Ovary (tissue), 9 donors: ENCODE results near the gene DNAH3. TPM values are rescaled to one million over a fixed set of nuclear protein-coding genes. Genes with fewer than 3 reads are reported as not detected.

Experiments
- DNase-seq, 5 donors: peaks; one replicate each; pipeline ENCODE4 v3.0.0-alpha.2; 2019 to 2020
- H3K27ac ChIP-seq, 2 donors: fragments of 200-600 bp; one replicate each; pipeline versions ENCODE4 v1.5.1 to v1.8.0; 2019 to 2022
- H3K27me3 ChIP-seq: fragments of 200-600 bp; one replicate; pipeline ENCODE4 v1.8.0; 2022
- H3K36me3 ChIP-seq: fragments of 200-600 bp; sonication (generic); one replicate; pipeline ENCODE4 v1.5.1; 2019
- H3K4me1 ChIP-seq: one replicate; pipeline ENCODE4 v1.8.1; 2013; ENCODE audit warnings: mild to moderate bottlenecking, moderate library complexity; ENCODE audit not compliant: insufficient read depth
- H3K4me3 ChIP-seq: fragments of 200-600 bp; sonication (generic); one replicate; pipeline ENCODE4 v1.5.1; 2017
- H3K9me3 ChIP-seq, 2 donors: fragments of 200-600 bp in 1 of 2; sonication (generic) in 1 of 2; one replicate each; pipeline versions ENCODE4 v1.5.1 to v1.8.1; 2013 to 2019; ENCODE audit warnings: mild to moderate bottlenecking in 1 of 2, moderate library complexity in 1 of 2
- EP300 ChIP-seq: sonication (generic); formaldehyde crosslinking; IDR thresholded peaks from one replicate; pipeline ENCODE4 v1.6.1; 2017; ENCODE audit warnings: antibody characterized with exemption
- POLR2A ChIP-seq: fragments of 450-650 bp; IDR thresholded peaks from one replicate; pipeline ENCODE4 v1.6.1; 2017; ENCODE audit warnings: antibody characterized with exemption, mild to moderate bottlenecking, moderate library complexity
- WGBS, 3 donors: extraction: QIAGEN DNeasy Blood & Tissue Kit in 1 of 3; methylation state at CpG; one replicate each; pipeline versions ENCODE4 v1.1.5 to v1.1.7; 2013 to 2017; 5-methylcytosine and 5-hydroxymethylcytosine counted together
- intact Hi-C, 4 donors: fragments of 100-400 bp; cut with DNase I; formaldehyde crosslinking; loops; one replicate each; pipeline versions ENCODE4 v1.11.0 to v1.15.1; 2022 to 2023
- polyA plus RNA-seq, 2 donors: library from polyadenylated mRNA; stranded (reverse); fragments of 200-250 nt in 1 of 2; fragments of 350-450 nt in 1 of 2; fragmentation: Illumina TruSeq in 1 of 2; extraction: RNeasy Lipid Tissue Mini Kit (QIAGEN cat#74804) in 1 of 2; gene quantifications; one replicate each; pipeline ENCODE4 v1.2.3, GENCODE V29; 2013 to 2014
- total RNA-seq, 7 donors: library from RNA; depleted of rRNA in 2 of 7; stranded (reverse); fragments of >200 nt in 2 of 7; fragmentation: NEBNext Ultra II Directional in 3 of 7; extraction: Animal tissue kit (Norgen Biotek cat#: 25700) in 3 of 7; gene quantifications; one replicate each; pipeline versions ENCODE4 v1.1.0 to v1.2.4, GENCODE V29; 2016 to 2023
- TF ChIP-seq, protein P1 (sequence below), 3 donors: fragments of 450-650 bp in 2 of 3; fragments of 200-600 bp in 1 of 3; IDR thresholded peaks; one replicate each; pipeline versions ENCODE4 v1.5.1 to v1.8.0; 2016 to 2022; ENCODE audit warnings: antibody characterized with exemption in 3 of 3, mild to moderate bottlenecking in 1 of 3
- donor health status: DM: no; HTN: no; CAD: no; lungs with moderate emphysema.
- donor health status: DM: no; HTN: no; CAD: no.
- donor health status: Bipolar disorder and iron deficiency.
- donor health status: DM: yes; HTN: yes; CAD: no.
- donor health status: DM: no; HTN: no; CAD: no.
- donor health status: DM: yes; HTN: yes; CAD: no.

The DNAH3 gene
- total and polyA plus RNA-seq, 9 donors, result 0.05 to 12.1 (median 0.95) TPM; not detected in 1

DNA sequence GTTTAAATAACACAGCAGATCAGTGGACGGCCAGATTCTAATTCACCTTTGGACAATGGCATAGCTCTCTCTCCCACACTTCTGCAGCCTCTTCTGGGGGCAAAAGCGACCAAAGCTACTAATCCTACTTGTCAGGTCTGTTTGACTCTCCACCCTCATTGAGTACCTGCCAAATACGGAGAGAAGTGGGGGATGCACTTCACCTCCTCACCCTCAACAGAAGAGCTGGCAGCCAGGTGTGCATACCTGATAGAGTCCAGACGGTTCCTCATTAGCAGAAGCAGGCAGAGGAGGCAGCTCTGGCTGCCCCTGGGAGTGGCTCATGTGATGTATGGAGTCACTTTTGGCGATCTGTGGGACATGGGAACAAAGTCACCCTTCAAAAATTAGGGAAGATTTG is 4.9 kb downstream of the DNAH3 start:
- no peak for DNase-seq
- WGBS, 3 donors, result 38 to 49% (median 40%) methylated on average over 5 of the region's 5 CpGs
- intact Hi-C loops, result no loop called here

DNA sequence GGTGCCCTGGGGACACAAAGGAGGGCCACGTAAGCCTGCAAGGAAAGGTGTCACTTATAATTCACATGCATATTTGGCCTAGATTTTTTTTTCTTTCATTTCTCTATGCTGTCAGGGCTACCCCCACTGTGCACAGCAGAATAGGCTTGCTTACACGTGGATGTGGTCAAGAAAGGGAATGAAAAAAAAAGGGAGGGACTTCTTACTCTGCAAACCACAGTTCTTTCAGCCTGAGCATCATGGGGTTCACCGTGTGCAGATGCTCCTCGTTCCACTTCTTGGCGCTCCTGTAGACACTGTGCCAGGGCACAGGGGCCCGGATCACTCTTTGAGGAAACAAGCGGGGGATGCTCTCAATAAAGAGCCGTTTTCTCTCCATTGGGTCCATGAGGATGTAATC is 16.6 kb downstream of the DNAH3 start:
- H3K9me3 ChIP-seq, result no peaks in the 10 kb centered on the region
- no peak overlapping the region for H3K27ac ChIP-seq
- intact Hi-C loops, result no loop called here
- DNase-seq, result no peak
- H3K4me3 ChIP-seq, result no peak overlapping the region
- H3K27me3 ChIP-seq, result no peaks in the 10 kb centered on the region
- no peaks in the 10 kb centered on the region for H3K4me1 ChIP-seq
- WGBS, 3 donors, result 78 to 81% (median 78%) methylated on average over 8 of the region's 8 CpGs
- H3K36me3 ChIP-seq, result no peaks in the 10 kb centered on the region
- TF ChIP-seq EP300 (no peak), POLR2A (no peak)
- TF ChIP-seq, protein P1, sequence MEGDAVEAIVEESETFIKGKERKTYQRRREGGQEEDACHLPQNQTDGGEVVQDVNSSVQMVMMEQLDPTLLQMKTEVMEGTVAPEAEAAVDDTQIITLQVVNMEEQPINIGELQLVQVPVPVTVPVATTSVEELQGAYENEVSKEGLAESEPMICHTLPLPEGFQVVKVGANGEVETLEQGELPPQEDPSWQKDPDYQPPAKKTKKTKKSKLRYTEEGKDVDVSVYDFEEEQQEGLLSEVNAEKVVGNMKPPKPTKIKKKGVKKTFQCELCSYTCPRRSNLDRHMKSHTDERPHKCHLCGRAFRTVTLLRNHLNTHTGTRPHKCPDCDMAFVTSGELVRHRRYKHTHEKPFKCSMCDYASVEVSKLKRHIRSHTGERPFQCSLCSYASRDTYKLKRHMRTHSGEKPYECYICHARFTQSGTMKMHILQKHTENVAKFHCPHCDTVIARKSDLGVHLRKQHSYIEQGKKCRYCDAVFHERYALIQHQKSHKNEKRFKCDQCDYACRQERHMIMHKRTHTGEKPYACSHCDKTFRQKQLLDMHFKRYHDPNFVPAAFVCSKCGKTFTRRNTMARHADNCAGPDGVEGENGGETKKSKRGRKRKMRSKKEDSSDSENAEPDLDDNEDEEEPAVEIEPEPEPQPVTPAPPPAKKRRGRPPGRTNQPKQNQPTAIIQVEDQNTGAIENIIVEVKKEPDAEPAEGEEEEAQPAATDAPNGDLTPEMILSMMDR (IDR thresholded peaks at IDR 0.05), result no peak

More for the DNA sequence above, 4.9 kb downstream of the DNAH3 start:
- no peaks in the 10 kb centered on the region for H3K4me1 ChIP-seq
- no peaks in the 10 kb centered on the region for H3K9me3 ChIP-seq
- no peaks in the 10 kb centered on the region for H3K36me3 ChIP-seq
- no peaks in the 10 kb centered on the region for H3K27me3 ChIP-seq
- TF ChIP-seq, protein P1 (IDR thresholded peaks at IDR 0.05), result no peak
- TF ChIP-seq EP300 (no peak), POLR2A (no peak)
- no peak overlapping the region for H3K4me3 ChIP-seq
- no peak overlapping the region for H3K27ac ChIP-seq

GRCh38 chr16:21130811-21131210 is 19.8 kb downstream of the DNAH3 start:
- WGBS, 3 donors, result 76 to 81% (median 78%) methylated on average over 3 of the region's 3 CpGs
- Histone ChIP-seq H3K36me3 (no peaks in the 10 kb centered on the region), H3K27ac (no peak overlapping the region), H3K27me3 (no peaks in the 10 kb centered on the region), H3K4me1 (no peaks in the 10 kb centered on the region), H3K9me3 (no peaks in the 10 kb centered on the region), H3K4me3 (no peak overlapping the region)
- TF ChIP-seq EP300 (no peak), POLR2A (no peak)
- TF ChIP-seq, protein P1 (IDR thresholded peaks at IDR 0.05), result no peak
- DNase-seq, result no peak
- intact Hi-C loops, result no loop called here

- 76 to 93% (median 82%) methylated on average over 6 of the region's 6 CpGs for WGBS, 3 donors
- H3K4me3 ChIP-seq, result no peak overlapping the region
- no peaks in the 10 kb centered on the region for H3K27me3 ChIP-seq
- TF ChIP-seq EP300 (no peak), POLR2A (no peak)
- TF ChIP-seq, protein P1 (IDR thresholded peaks at IDR 0.05), result no peak
- H3K4me1 ChIP-seq, result no peaks in the 10 kb centered on the region
- no peaks in the 10 kb centered on the region for H3K9me3 ChIP-seq
- DNase-seq, result no peak
- intact Hi-C loops, result no loop called here
- H3K36me3 ChIP-seq, result no peaks in the 10 kb centered on the region
- H3K27ac ChIP-seq, result no peak overlapping the region
Observed at GRCh38 chr16:21128991-21129390, 21.7 kb downstream of the DNAH3 start.
